Measurements from ENCODE around the gene UNC13B.
"Not testable (repeated sequence)": the region's sequence is repeated elsewhere in the genome, so short reads cannot be mapped to it uniquely, and the experiment has no call there.

UNC13B gene

GRCh38 chr9:35162605-35163315 is 951 bp downstream of the UNC13B start:
- FAIRE-seq, result no peak
- DNase-seq (ENCODE audit: insufficient read length, low spot score), result no peak

GRCh38 chr9:35163413-35163812 is 1.6 kb downstream of the UNC13B start:
- no peak for FAIRE-seq

GRCh38 chr9:35164711-35165110 is 2.9 kb downstream of the UNC13B start:
- FAIRE-seq, result no peak

More at GRCh38 chr9:35163413-35163812, 1.6 kb downstream of the UNC13B start:
- no peak for DNase-seq (ENCODE audit: insufficient read length, low spot score)

DNA sequence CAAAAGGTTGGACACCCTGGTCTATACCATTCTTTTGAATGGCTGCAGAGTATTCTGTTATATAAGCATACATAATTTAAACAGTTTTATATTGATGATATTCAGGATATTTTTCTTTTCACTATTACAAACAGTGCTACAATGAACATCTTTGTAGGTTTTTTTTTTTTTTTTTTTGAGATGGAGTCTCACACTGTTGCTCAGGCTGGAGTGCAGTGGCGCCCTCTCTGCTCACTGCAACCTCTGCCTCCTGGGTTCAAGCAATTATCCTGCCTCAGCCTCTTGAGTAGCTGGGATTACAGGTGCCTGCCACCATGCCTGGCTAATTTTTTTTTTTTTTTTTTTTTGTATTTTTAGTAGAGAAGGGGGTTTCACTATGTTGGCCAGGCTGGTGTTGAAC is 5.6 kb downstream of the UNC13B start:
- FAIRE-seq; DNase-seq (ENCODE audit: insufficient read length, low spot score): not testable (repeated sequence)

More at GRCh38 chr9:35164711-35165110, 2.9 kb downstream of the UNC13B start:
- DNase-seq (ENCODE audit: insufficient read length, low spot score), result peak; percentile 6

DNA sequence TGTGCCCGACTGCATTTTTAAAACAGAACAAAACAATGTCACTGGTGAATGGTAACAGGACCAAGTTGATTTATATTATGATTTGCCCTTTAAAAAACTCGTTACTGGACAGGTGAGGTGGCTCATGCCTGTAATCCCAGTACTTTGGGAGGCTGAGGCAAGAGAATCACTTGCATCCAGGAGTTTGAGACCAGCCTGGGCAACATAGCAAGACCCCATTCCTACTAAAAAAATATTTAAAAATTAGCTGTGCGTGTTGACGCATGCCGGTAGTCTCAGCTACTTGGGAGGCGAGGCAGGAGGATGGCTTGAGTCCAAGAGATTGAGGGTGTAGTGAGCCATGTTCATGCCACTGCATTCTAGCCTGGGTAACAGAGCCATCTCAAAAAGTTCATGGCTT is 7.2 kb downstream of the UNC13B start:
- DNase-seq (ENCODE audit: insufficient read length, low spot score), result no peak
- no peak for FAIRE-seq

- no peak for DNase-seq (ENCODE audit: insufficient read length, low spot score)
- FAIRE-seq, result no peak
Measured at GRCh38 chr9:35172878-35173277, 11.1 kb downstream of the UNC13B start.

DNA sequence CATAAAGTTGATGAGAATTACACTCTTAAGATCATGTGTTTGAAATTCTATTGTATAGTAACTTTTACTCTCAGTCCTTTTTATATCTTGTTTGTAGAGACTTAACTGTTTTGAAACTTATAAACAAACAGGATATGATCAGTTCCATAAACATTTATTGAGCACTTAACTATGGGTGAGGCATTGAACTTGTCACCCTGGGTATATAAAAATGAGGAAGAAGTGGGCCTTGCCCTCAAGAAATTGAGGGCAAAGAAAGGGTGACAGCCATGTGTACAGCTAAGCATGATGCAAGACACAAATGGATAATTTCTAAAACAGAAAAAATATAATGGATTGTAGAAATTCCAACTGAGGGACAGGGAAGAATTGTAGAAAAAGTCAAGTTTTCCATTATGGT is 15.7 kb downstream of the UNC13B start:
- FAIRE-seq (no peak), DNase-seq (ENCODE audit: insufficient read length, low spot score) (no peak)

- DNase-seq (ENCODE audit: insufficient read length, low spot score) (no peak), FAIRE-seq (no peak)
Measured at GRCh38 chr9:35179347-35180280, 17.8 kb downstream of the UNC13B start.

GRCh38 chr9:35180801-35181200 is 19.0 kb downstream of the UNC13B start:
- no peak for DNase-seq (ENCODE audit: insufficient read length, low spot score)
- FAIRE-seq, result no peak

DNA sequence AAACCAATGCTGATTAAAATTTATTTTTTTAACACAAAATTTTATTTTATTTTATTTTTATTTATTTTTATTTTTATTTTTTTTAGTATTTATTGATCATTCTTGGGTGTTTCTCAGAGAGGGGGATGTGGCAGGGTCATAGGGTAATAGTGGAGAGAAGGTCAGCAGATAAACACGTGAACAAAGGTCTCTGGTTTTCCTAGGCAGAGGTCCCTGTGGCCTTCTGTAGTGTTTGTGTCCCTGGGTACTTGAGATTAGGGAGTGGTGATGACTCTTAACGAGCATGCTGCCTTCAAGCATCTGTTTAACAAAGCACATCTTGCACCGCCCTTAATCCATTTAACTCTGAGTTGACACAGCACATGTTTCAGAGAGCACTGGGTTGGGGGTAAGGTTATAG is 20.6 kb downstream of the UNC13B start:
- FAIRE-seq; DNase-seq (ENCODE audit: insufficient read length, low spot score): not testable (repeated sequence)

GRCh38 chr9:35182996-35183754 is 21.4 kb downstream of the UNC13B start:
- FAIRE-seq; DNase-seq (ENCODE audit: insufficient read length, low spot score): not testable (repeated sequence)

DNA sequence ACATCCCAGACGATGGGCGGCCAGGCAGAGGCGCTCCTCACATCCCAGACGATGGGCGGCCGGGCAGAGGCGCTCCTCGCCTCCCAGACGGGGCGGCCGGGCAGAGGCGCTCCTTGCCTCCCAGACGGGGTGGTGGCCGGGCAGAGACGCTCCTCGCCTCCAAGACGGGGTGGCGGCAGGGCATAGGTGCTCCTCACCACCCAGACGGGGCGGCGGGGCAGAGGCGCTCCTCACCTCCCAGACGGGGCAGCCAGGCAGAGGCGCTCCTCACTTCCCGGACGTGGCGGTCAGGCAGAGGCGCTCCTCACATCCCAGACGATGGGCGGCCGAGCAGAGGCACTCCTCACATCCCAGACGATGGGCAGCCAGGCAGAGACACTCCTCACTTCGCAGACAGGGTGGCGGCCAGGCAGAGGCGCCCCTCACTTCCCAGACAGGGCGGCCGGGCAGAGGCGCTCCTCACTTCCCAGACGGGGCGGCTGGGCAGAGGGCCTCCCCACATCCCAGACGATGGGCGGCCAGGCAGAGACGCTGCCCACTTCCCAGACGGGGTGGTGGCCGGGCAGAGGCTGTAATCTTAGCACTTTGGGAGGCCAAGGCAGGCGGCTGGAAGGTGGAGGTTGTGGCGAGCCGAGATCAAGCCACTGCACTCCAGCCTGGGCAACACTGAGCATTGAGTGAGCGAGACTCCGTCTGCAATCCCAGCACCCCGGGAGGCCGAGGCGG is 22.1 kb downstream of the UNC13B start:
- FAIRE-seq; DNase-seq (ENCODE audit: insufficient read length, low spot score): not testable (repeated sequence)

- DNase-seq (ENCODE audit: insufficient read length, low spot score), result no peak
- FAIRE-seq, result no peak
Measured at GRCh38 chr9:35186524-35186923, 24.7 kb downstream of the UNC13B start.

GRCh38 chr9:35190203-35190602 is 28.4 kb downstream of the UNC13B start:
- FAIRE-seq, result no peak
- DNase-seq (ENCODE audit: insufficient read length, low spot score), result no peak

DNA sequence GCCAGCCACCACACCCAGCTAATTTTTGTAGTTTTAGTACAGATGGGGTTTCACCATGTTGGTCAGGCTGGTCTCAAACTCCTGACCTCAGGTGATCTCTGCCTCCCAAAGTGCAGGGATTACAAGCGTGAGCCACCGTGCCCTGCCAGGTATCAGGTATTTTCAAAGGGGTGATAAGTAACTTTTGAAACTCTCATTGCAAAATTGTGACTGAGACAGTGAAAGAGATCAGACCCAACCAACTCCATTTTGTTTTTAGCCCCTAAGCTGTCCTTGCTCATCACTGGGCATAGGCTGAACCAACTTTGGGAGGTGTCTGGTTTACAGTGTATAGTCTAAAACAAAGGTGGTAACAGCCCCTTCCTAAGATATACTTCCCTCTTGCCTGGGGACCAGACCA is 29.3 kb downstream of the UNC13B start:
- DNase-seq (ENCODE audit: insufficient read length, low spot score) (no peak), FAIRE-seq (no peak)

DNA sequence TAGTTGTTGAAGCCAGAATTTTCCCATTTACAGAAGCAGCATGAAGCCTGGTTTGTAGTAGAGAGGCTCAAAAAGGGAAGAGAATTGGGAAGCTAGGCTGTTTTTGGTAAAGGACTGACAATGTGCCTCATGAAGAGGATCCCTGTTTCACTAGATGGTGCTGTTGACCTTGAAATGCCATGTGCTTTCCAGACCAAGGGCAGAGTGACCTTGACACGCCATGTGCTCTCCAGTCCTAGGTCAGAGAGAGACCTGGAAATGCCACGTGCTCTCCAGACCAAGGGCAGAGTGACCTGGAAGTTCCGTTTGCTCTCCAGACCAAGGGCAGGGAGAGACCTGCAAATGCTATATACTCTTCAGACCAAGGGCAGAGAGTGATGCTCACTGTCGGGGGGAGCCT is 32.0 kb downstream of the UNC13B start:
- FAIRE-seq (no peak), DNase-seq (ENCODE audit: insufficient read length, low spot score) (no peak)

- FAIRE-seq (no peak), DNase-seq (ENCODE audit: insufficient read length, low spot score) (no peak)
Measured at GRCh38 chr9:35195683-35196082, 33.9 kb downstream of the UNC13B start.

GRCh38 chr9:35198191-35198590 is 36.4 kb downstream of the UNC13B start:
- no peak for FAIRE-seq

GRCh38 chr9:35203528-35203927 is 41.7 kb downstream of the UNC13B start:
- DNase-seq (ENCODE audit: insufficient read length, low spot score) (no peak), FAIRE-seq (no peak)

More at GRCh38 chr9:35198191-35198590, 36.4 kb downstream of the UNC13B start:
- DNase-seq (ENCODE audit: insufficient read length, low spot score), result no peak

GRCh38 chr9:35205340-35205739 is 43.5 kb downstream of the UNC13B start:
- DNase-seq (ENCODE audit: insufficient read length, low spot score), result no peak
- FAIRE-seq, result no peak
